Activated naive CD8-positive, alpha-beta T cell treated with anti-CD3 and anti-CD28 coated beads for 36 hours (primary cell): ENCODE results near the gene NR2F6. TPM values are rescaled to one million over a fixed set of nuclear protein-coding genes. Genes with fewer than 3 reads are reported as not detected.

Source experiments
- DNase-seq: peaks from one replicate; pipeline ENCODE4 v3.0.0; 2021
- H3K27ac Mint-ChIP-seq: one replicate; pipeline ENCODE4 v1.8.0; 2022; ENCODE audit warnings: mild to moderate bottlenecking, moderate library complexity, mixed read lengths
- H3K27me3 Mint-ChIP-seq: one replicate; pipeline ENCODE4 v1.8.0; 2022; ENCODE audit warnings: mild to moderate bottlenecking, mixed read lengths
- H3K36me3 Mint-ChIP-seq: one replicate; pipeline ENCODE4 v1.8.0; 2021; ENCODE audit warnings: mild to moderate bottlenecking, mixed read lengths
- H3K4me1 Mint-ChIP-seq: one replicate; pipeline ENCODE4 v1.8.0; 2021; ENCODE audit warnings: mixed read lengths
- H3K4me3 Mint-ChIP-seq: one replicate; pipeline ENCODE4 v1.8.0; 2022; ENCODE audit warnings: mild to moderate bottlenecking, moderate library complexity, mixed read lengths
- H3K9me3 Mint-ChIP-seq: one replicate; pipeline ENCODE4 v1.8.0; 2022; ENCODE audit warnings: mixed read lengths
- total RNA-seq, 2 experiments: library from RNA; stranded (reverse); gene quantifications; one replicate each; pipeline ENCODE4 v1.2.3, GENCODE V29; 2021

The NR2F6 gene
- total RNA-seq, result 1 to 10 TPM; 6.9 to 7.1 TPM

DNA sequence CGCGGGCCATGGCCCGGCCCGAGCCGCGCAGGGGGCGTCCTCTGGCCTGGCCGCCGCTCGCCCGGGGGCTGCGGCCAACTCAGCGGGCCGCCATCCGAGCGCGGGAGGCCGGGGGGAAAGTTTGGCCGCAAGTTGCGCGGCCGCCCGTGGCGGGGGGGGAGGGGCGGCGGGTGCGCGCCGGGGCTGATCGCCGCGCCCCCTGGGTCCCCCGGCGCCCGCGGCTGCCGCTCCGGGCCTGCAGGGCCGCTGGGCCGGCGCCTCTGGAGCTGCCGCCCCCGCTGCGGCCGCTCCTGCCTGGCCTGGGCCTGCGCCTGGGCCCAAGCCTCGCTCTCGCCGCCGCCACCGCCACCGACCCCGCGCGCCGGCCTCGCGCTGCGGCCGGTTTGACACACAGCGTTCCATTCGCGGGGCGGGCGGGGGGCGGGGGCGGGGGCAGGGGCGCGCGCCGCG is at the start of gene NR2F6:
NR2F6 (minus strand) TSS at position 385 of the 450 bp plus-strand sequence. CDS start 699 bp downstream, outside the sequence.
- peaks cover 5% of the 10 kb centered on the region for H3K4me1 Mint-ChIP-seq
- no peaks in the 10 kb centered on the region for H3K36me3 Mint-ChIP-seq
- no peak for DNase-seq
- H3K27ac Mint-ChIP-seq, result peak within 1 kb of the TSS; percentile 71
- no peaks in the 10 kb centered on the region for H3K9me3 Mint-ChIP-seq
- H3K27me3 Mint-ChIP-seq, result peaks cover 12% of the 10 kb centered on the region
- peak within 1 kb of the TSS; percentile 85 for H3K4me3 Mint-ChIP-seq

DNA sequence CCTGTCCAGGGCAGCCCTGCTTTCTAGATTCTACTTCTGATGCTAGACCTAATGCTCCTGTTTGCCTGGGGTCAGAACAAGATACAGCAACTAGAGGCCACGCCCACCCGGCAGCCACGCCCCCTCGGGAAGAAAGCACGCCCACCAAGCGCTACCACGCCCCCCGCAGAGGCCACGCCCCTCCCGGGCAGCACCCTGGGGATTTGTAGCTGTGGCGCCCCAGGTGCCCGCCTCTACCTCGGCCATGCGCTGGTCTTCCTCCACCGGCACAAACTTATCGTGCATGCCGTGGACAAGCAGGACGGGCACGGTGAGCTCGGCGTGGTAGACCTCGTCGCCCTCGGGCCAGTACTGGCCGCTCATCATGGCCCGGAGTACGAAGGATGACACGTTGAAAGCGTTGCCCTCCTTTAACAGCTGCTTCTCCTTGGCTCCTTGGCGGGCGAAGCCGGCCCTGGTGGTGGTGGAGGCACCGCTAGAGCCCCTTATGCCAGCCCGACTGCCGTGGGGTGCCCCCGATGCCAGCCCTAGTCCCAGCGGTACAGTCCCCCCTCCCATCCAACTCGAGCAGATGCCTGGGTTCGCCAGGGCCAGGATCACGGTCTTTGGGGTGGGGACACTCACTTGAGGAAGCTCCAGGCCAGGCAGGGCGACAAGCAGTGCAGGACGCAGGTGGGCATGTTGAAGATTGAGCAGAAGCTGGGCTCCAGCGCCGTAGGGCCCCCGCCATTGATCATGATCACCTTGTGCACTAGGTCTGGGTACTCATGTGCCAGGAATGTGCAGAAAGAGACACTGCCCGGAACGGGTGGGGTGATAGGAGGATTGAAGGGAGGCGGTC is 48.6 kb upstream of the NR2F6 start:
- no peaks in the 10 kb centered on the region for H3K9me3 Mint-ChIP-seq
- H3K27me3 Mint-ChIP-seq, result no peaks in the 10 kb centered on the region
- H3K4me1 Mint-ChIP-seq, result peaks cover 11% of the 10 kb centered on the region
- DNase-seq, result peak; percentile 66
- H3K4me3 Mint-ChIP-seq, result no peak overlapping the region
- H3K27ac Mint-ChIP-seq, result no peak overlapping the region
- H3K36me3 Mint-ChIP-seq, result peaks cover 6% of the 10 kb centered on the region

DNA sequence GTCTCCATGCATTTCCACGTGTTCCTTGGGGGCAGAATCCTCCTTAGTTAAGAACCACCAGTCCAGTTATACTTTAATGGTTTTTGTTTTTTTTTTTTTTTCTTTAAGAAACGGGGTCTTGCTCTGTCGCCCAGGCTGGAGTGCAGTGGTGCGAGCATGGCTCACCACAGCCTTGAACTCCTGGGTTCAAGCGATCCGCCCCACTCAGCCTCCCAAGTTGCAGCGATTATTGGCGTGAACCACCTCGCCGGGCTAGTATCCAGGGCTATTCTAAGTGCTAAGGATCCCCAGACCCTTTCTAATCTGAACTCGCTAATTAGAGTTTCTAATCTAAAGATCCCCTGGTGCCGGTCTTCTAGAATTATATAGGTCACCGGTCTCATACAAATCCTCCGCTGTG is 47.9 kb upstream of the NR2F6 start:
- Mint-ChIP-seq H3K36me3 (peaks cover 6% of the 10 kb centered on the region), H3K4me1 (peaks cover 11% of the 10 kb centered on the region), H3K4me3 (no peak overlapping the region), H3K27me3 (no peaks in the 10 kb centered on the region), H3K27ac (no peak overlapping the region), H3K9me3 (no peaks in the 10 kb centered on the region)
- no peak for DNase-seq

DNA sequence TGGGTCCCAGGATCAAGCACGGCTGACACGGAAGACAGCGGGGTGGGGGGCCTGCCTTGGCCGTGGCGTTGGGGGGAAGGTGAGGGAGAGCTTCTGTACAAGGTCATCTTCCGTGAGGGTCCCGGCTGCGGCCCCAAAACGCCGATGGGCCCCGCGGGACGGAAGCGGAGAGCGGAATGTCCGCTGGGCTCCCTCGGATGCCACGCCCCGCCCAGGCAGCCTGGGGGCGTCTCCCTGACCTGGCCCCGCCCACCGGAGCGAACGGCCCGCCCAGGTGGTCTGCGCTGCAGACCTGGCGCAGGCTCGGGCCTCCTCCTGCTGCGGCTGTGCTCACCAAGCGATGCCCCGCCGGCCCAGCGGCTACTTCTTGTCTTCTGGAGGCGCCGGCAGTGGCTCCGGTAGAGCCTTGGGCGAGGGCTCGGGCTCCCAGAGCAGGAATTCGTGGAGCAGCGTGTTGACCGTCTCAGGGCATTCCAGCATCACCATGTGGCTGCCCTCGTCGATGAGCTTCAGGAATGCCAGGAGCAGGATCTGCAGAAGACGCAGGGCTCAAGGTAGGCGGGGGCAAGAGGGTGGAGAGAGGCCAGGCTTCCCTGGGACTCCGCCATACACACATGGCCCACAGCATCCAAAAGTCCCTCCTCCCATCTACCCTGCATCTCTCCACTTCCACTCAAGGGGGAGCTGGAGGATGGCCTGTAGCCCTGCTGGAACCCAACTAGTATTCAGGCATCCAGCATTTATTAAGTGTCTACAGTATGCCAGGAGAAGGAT is 46.8 kb upstream of the NR2F6 start:
- peak overlapping the region; percentile 88 for H3K4me3 Mint-ChIP-seq
- H3K4me1 Mint-ChIP-seq, result peaks cover 11% of the 10 kb centered on the region
- H3K27ac Mint-ChIP-seq, result peak overlapping the region; percentile 84
- H3K9me3 Mint-ChIP-seq, result no peaks in the 10 kb centered on the region
- peak; percentile 89 for DNase-seq
- H3K36me3 Mint-ChIP-seq, result peaks cover 6% of the 10 kb centered on the region
- no peaks in the 10 kb centered on the region for H3K27me3 Mint-ChIP-seq

DNA sequence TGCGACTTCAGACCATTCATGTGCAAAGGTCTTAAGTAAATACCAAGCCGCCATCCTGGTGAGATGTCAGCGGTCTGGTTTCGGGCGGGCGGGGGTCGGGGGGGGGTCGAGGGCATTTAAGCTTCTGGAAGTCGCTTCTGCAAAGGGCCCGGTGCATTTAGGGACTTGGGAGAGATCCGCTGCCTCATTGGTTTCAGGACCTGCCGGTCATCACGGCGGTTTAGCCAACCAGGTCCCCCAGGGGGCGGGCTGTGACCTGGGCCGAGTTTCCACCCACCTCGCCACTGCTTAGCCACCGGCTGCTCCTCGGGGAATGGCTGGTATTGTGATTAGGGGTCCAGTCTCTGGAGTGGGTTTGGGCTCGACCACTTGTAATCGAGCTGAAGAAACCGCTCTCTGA is 43.8 kb upstream of the NR2F6 start:
- peak; percentile 67 for DNase-seq
- Mint-ChIP-seq H3K27ac (no peak overlapping the region), H3K4me3 (no peak overlapping the region)

DNA sequence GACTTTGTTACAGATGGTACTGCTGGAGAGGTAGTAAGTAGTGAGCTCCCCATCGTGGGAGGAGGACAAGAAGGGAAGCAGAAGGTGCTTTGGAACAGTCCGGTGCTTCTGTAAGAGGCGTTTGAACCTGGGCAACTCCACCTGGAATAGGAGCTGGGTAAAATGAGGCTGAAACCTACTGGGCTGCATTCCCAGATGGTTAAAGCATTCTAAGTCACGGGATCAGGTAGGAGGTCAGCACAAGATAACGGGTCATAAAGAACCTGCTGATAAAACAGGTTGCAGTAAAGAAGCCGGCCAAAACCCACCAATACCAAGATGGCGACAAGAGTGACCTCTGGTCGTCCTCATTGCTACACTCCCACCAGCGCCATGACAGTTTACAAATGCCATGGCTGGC is 41.0 kb upstream of the NR2F6 start:
- peaks cover 30% of the 10 kb centered on the region for H3K36me3 Mint-ChIP-seq
- no peak overlapping the region for H3K27ac Mint-ChIP-seq
- no peaks in the 10 kb centered on the region for H3K9me3 Mint-ChIP-seq
- H3K4me1 Mint-ChIP-seq, result peaks cover 4% of the 10 kb centered on the region
- peaks cover 2% of the 10 kb centered on the region for H3K27me3 Mint-ChIP-seq
- no peak for DNase-seq
- H3K4me3 Mint-ChIP-seq, result no peak overlapping the region

More for the DNA sequence above, 43.8 kb upstream of the NR2F6 start:
- H3K27me3 Mint-ChIP-seq, result no peaks in the 10 kb centered on the region
- peaks cover 5% of the 10 kb centered on the region for H3K4me1 Mint-ChIP-seq
- H3K36me3 Mint-ChIP-seq, result peaks cover 16% of the 10 kb centered on the region
- no peaks in the 10 kb centered on the region for H3K9me3 Mint-ChIP-seq

DNA sequence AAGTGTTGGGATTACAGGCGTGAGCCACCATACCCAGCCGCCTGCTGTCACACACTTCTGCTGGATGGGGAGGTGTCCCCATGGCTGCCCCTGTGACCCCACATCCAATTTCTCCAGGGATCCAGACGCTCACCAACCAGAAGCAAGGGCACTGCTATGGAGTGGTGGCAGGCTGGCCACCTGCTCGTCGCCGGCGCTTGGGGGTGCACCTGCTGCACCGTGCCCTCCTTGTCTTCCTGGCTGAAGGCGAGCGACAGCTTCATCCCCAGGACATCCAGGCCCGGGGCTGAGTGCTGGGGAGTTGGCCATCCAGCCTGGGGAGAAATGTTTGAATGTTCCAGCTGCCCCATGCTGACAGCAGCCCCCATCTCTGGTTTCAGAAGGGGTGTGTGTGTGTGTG is 40.5 kb upstream of the NR2F6 start:
- H3K27ac Mint-ChIP-seq, result no peak overlapping the region
- peaks cover 6% of the 10 kb centered on the region for H3K4me1 Mint-ChIP-seq
- no peak overlapping the region for H3K4me3 Mint-ChIP-seq
- peaks cover 30% of the 10 kb centered on the region for H3K36me3 Mint-ChIP-seq
- peaks cover 2% of the 10 kb centered on the region for H3K27me3 Mint-ChIP-seq
- DNase-seq, result no peak
- H3K9me3 Mint-ChIP-seq, result no peaks in the 10 kb centered on the region

DNA sequence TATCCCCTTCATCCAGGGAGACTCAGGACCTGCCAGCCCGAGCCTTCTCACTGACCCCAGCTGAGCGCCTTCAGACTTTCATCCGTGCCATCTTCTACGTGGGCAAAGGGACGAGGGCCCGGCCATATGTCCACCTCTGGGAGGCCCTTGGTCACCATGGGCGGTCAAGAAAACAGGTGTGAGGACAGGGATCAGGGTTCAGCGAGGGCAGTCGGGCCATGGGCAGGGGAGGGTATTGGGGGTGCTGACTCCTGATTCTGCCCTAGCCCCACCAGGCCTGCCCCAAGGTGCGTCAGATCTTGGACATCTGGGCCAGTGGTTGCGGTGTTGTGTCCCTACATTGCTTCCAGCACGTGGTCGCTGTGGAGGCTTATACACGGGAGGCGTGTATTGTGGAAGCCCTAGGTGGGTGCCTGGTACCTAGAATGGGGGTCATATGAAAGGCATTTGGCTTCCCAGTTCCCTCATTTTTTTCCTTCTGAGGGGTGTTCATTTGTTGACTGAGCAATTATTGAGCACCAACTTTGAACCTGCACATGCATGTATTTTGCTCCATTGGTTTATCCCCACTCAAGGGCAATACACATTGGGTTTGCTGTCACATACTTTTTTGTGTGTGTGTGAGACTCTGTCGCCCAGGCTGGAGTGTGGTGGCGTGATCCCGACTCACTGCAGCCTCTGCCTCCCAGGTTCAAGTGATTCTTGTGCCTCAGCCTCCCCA is 39.9 kb upstream of the NR2F6 start:
- H3K9me3 Mint-ChIP-seq, result no peaks in the 10 kb centered on the region

DNA sequence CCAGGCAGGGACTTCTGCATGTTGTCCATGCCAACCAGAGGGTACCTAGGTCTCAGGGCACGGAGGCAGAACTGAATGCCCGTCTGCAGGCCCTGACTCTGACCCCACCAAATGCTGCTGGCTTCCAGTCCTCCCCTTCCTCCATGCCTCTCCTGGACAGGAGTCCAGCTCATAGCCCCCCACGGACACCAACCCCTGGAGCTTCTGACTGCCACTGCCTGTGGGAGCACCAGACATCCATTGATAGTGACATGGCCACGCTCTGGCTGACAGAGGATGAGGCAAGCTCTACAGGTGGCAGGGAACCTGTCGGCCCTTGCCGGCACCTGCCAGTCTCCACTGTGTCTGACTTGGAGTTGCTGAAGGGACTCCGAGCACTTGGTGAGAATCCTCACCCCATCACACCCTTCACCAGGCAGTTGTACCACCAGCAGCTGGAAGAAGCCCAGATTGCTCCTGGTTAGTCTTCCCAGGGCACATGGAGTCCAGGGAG is 37.8 kb upstream of the NR2F6 start:
- peaks cover 30% of the 10 kb centered on the region for H3K36me3 Mint-ChIP-seq
- peaks cover 2% of the 10 kb centered on the region for H3K27me3 Mint-ChIP-seq
- H3K27ac Mint-ChIP-seq, result no peak overlapping the region

More for the DNA sequence above, 39.9 kb upstream of the NR2F6 start:
- Mint-ChIP-seq H3K4me1 (peaks cover 8% of the 10 kb centered on the region), H3K36me3 (peaks cover 30% of the 10 kb centered on the region), H3K27me3 (peaks cover 2% of the 10 kb centered on the region), H3K4me3 (no peak overlapping the region), H3K27ac (no peak overlapping the region)
- no peak for DNase-seq

DNA sequence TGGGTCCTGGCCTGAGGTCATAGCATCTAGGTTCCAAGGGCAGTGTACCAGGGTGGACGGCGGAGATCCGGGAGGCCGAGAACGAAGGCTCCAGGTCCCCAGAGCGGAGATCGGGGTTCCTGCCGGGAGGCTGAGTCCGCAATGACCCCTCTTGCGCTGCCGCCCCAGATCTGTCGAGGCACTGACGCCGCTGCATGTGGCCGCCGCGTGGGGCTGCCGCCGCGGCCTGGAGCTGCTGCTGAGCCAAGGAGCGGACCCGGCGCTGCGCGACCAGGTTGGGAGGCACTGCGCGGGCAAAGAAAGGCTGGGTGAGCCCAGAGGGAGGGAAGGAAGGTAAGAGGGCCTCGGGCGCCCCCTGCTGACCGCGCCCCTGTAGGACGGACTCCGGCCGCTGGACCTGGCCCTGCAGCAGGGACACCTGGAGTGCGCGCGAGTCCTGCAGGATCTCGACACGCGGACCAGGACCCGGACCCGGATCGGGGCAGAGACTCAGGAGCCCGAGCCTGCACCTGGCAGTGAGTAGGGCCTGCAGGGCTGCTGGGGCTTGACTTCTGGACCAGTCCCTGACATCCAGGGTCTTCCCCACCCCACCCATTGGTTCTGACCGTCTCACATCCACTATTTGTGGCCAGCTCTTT is 36.9 kb upstream of the NR2F6 start:
- peaks cover 31% of the 10 kb centered on the region for H3K36me3 Mint-ChIP-seq
- peak overlapping the region; percentile 75 for H3K27ac Mint-ChIP-seq
- peak; percentile 85 for DNase-seq
- peaks cover 2% of the 10 kb centered on the region for H3K27me3 Mint-ChIP-seq
- peak overlapping the region; percentile 85 for H3K4me3 Mint-ChIP-seq
- peaks cover 8% of the 10 kb centered on the region for H3K4me1 Mint-ChIP-seq
- no peaks in the 10 kb centered on the region for H3K9me3 Mint-ChIP-seq

More for the DNA sequence above, 37.8 kb upstream of the NR2F6 start:
- Mint-ChIP-seq H3K4me1 (peaks cover 8% of the 10 kb centered on the region), H3K4me3 (peak overlapping the region; percentile 49), H3K9me3 (no peaks in the 10 kb centered on the region)
- DNase-seq, result no peak

DNA sequence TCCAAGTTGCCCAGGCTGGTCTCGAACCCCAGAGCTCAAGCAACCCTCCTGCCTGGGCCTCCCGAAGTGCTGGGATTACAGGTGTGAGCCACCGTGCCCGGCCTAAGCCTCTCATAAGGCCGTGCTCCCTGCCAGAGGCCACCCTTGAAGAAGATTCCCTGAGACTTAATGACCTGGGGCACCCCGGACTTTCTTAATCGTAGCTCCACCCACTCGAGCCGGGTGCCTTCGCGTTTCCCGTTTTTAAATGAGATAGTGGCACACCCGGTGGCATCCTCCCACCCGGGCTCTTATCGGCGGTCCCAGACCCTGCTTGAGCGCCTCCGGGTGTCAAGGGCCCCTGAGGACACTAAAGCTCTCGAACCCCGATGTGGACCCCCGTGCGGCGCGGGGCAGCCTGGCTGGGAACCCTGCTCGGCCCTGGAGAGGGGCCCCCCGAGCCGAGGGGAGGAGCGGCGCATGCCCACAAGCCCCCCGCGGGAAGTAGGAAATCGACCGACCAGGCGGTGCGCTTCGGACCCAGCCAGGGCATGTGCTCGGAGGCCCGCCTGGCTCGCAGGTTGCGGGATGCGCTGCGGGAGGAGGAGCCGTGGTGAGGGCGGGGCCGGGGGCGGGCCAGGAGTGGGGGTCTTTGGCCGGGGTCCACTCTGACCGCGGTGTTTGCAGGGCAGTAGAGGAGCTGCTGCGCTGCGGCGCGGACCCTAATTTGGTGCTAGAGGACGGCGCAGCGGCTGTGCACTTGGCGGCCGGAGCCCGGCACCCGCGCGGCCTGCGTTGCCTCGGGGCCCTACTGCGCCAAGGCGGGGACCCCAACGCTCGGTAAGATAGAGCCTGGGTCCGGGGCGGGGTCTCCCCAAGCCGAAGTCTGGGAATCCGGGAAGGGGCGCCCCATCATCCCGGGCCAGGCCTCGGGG is 35.9 kb upstream of the NR2F6 start, which contains the start of gene ANKLE1:
ANKLE1 (plus strand) TSS at position 511 of the 914 bp plus-strand sequence; CDS start at position 531, 20 bp downstream.
- Mint-ChIP-seq H3K4me3 (peak within 1 kb of the TSS; percentile 85), H3K36me3 (peaks cover 34% of the 10 kb centered on the region), H3K27ac (peak within 1 kb of the TSS; percentile 75), H3K4me1 (peaks cover 8% of the 10 kb centered on the region), H3K27me3 (peaks cover 2% of the 10 kb centered on the region), H3K9me3 (no peaks in the 10 kb centered on the region)
- DNase-seq, result peak; percentile 73

DNA sequence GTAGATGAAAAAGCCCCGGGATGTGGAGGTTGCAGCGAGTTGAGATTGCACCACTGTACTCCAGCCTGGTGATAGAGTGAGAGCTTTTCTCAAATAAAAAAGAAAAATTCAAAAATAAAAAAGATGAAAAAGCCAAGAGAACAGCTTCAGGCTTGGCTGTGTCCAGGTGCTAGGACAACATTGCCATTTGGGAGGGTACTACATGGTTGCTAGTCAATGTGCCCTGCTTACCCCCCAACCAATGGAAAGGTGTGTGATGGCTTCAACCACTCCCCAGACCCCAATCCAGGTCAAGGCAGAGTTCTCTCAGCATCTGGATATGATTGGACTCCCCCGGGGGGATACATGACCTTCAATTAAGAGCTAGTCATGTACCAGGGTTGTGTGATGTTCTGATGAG is 33.7 kb upstream of the NR2F6 start:
- Mint-ChIP-seq H3K36me3 (peaks cover 31% of the 10 kb centered on the region), H3K4me3 (no peak overlapping the region), H3K27me3 (peaks cover 2% of the 10 kb centered on the region), H3K27ac (no peak overlapping the region), H3K9me3 (no peaks in the 10 kb centered on the region), H3K4me1 (peaks cover 8% of the 10 kb centered on the region)
- no peak for DNase-seq

DNA sequence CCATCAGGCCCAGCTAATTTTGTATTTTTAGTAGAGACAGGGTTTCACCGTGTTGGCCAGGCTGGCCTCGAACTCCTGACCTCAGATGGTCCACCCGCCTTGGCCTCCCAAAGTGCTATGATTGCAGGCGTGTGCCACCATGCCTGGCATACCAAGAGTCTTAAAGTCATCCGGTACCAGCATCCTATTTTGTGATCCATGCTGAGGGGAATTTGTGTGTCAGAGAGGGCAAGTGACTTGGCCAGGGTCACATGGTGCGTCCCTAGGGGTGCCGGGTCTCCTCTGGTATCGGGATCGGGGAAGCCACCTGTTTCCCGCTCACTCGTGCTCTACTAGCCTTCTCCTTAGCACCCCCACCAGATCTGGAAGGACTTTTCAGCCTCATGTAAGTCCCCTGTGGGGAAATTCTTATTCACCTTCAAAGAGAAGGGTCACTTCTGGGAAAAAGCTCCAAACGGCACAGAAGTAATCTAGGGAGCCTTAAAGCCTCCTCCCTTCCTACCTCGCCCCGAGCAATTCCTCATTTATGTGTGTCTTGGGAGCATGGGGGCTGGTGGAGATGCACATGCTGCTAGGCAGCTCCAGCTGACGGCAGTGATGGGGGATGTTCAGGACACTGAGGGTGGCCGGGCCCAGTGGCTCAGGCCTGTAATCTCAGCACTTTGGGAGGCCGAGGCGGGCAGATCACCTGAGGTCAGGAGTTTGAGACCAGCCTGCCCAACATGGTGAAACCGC is 29.9 kb upstream of the NR2F6 start:
- no peaks in the 10 kb centered on the region for H3K4me1 Mint-ChIP-seq
- H3K27ac Mint-ChIP-seq, result no peak overlapping the region
- no peaks in the 10 kb centered on the region for H3K27me3 Mint-ChIP-seq
- no peak for DNase-seq
- H3K9me3 Mint-ChIP-seq, result no peaks in the 10 kb centered on the region
- peaks cover 28% of the 10 kb centered on the region for H3K36me3 Mint-ChIP-seq
- H3K4me3 Mint-ChIP-seq, result no peak overlapping the region
